NCI-H2227 treated with DMSO at 0.1 percent for 48 hours (cell line): ENCODE results near the gene SNCAIP.
"Not testable (repeated sequence)": the region's sequence is repeated elsewhere in the genome, so short reads cannot be mapped to it uniquely, and the experiment has no call there.

Source experiments
- DNase-seq: peaks from one replicate; lab custom pipeline; 2025; lab: John Stamatoyannopoulos, UW

Gene SNCAIP

GRCh38 chr5:122358372-122358979 lies 46.4 kb downstream of the SNCAIP start:
- no peak for DNase-seq

GRCh38 chr5:122362361-122362760 lies 50.3 kb downstream of the SNCAIP start:
- no peak for DNase-seq

- DNase-seq, result no peak
These were observed 51.6 kb downstream of the SNCAIP start for GRCh38 chr5:122363623-122364022.

GRCh38 chr5:122366501-122366900 lies 54.5 kb downstream of the SNCAIP start:
- DNase-seq, result no peak

- DNase-seq, result no peak
These were observed 55.4 kb downstream of the SNCAIP start for GRCh38 chr5:122367456-122367855.

GRCh38 chr5:122368510-122369251 lies 56.6 kb downstream of the SNCAIP start:
- DNase-seq, result no peak

- no peak for DNase-seq
These were observed 57.3 kb downstream of the SNCAIP start for GRCh38 chr5:122369253-122369815.

DNA sequence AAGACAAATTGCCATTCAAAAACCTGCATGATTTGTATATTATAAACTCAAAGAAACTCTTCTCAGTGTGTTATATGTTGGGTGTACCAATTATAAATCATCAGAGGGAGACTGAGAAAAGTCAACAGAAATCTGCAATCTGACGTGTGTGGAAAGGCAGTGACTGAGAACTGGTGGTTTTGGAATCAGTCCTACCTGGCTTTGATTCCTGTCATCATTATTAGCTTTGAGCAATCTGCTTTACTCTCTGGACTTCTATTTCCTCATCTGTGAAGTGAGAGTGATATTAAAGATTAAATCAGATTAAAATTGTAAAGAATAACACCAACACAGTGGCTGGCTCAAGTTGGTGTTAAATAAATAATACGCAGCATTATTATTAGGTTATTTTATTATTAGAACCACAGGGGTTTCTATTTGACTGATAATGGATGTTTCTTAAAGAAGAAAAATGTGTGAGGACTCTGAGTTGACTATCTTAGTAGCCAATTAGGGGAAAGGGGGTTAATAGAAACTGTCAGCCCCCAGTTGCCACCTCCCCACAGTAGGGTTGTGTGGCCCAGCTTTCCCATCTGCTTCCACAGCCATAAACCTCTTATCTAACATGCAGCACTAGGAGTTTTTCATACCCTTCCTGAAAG lies 59.6 kb downstream of the SNCAIP start:
- no peak for DNase-seq

- DNase-seq, result no peak
These were observed 62.1 kb downstream of the SNCAIP start for GRCh38 chr5:122374110-122374509.

DNA sequence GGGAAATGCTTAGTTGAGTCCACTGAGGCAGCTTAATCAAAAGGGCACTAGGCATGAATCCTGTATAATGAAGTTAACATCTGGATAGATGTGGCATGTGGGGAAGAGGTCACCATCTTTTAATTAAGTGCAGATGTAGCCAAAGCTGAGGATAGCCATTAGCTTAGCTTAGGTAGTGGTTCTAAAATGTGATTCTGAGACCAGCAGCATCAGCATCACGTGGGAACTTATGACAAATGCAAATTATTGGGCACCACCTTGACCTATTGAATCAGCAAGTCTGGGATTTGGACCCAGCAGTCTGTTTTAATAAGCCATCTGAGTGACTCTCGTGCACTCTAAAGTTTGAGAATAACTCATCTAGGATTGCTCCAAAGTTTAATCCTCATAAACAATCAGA lies 63.8 kb downstream of the SNCAIP start:
- no peak for DNase-seq

DNA sequence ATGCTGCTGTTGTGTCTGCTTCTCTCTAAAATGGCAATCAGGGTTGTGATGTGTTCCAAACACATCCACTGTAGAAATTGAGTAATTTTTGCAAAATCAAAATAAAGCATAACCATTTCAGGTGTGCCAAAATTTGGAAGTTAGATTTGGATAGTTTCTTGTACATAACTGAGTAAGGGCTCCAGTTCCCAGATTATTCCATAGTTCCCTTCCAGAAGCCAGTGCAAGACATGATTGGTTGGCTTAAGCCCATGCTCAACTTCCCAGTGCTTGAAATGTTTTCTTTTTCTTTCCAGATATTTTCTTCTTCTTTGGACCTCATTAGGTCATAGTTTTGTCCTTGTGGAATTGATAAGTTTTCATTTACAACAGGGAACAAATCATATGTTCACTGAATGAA lies 64.2 kb downstream of the SNCAIP start:
- DNase-seq, result no peak

DNA sequence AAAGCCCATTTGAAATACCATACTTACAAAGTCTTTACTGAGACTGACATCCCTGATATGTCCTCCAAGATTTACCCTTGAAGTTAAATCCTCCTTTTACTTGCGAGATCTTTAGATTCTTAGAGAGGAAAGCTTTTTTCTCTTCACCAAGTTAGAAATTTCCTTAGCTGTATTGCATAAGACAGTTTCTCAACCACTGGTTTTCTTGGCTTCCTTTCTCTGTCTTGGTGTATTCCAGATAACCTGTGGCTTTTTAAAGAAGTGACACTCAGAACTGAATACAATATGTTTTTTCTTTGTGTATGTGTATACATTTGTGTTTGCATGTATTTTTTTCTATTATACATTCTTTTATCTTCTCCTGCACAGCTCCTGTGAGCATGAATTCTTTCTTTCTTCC lies 65.0 kb downstream of the SNCAIP start:
- no peak for DNase-seq

GRCh38 chr5:122382938-122383337 lies 70.9 kb downstream of the SNCAIP start:
- DNase-seq, result not testable (repeated sequence)

- no peak for DNase-seq
These were observed 72.8 kb downstream of the SNCAIP start for GRCh38 chr5:122384739-122385235.

DNA sequence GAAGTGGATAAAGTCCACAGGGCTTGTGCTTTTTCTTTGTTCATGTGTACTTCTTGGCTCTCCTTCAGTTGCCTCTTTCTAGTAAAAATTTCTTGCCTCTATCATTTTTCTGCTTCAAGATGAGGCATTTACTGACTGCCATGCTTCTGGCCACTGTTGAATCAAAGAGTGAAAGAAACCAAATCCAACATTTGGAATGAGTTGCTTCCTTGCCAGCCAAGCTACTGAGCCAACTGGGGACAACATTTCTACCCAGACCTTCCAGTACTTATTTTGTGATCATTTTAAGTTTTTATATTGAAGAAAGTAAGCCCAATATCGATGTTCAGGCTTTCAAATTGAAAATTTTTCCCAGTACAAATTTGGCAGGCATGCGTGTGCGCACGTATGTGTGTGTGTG lies 73.2 kb downstream of the SNCAIP start:
- DNase-seq, result no peak

- DNase-seq, result no peak
These were observed 73.8 kb downstream of the SNCAIP start for GRCh38 chr5:122385808-122386207.

DNA sequence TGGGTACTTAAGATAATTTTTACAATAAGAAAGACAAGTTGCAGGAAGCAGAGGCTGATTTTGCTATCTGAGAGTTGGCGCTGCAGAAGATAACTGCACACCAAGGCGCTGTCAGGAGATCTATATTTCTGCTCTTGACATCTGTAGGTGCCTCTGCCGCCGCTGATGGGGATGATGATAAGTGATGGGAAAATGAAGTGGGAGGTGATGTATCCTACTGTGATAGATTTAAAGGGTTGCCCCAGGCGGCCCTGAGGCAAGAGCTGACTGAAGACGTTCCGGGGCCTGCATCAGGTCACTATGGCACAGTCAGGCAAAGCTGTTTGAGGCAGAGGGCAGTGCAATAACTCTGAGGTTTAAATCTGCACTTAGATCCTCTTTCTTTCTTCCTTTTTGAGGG lies 78.1 kb downstream of the SNCAIP start:
- DNase-seq, result peak; percentile 51

- no peak for DNase-seq
These were observed 78.7 kb downstream of the SNCAIP start for GRCh38 chr5:122390694-122391093.

GRCh38 chr5:122391621-122392020 lies 79.6 kb downstream of the SNCAIP start:
- no peak for DNase-seq

DNA sequence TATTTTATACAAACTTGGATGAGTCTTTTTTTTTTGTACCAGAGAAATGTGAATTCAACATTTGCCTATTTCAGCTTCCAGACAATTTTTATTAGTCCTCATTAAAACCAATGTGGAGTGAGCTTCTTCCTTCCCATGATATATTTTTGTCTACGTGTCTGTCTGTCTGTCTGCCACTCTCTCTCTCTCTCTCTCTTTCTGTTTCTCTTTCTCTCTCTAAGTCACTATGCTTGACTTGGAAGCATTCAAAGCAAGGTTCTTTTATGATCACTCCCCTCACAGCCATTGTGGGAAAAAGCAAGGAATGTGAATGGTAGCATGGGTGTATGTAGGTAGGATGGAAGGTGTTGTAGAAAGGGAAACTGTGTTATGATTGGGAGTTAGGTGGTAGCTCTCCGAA lies 80.2 kb downstream of the SNCAIP start:
- no peak for DNase-seq

- no peak for DNase-seq
These were observed 80.8 kb downstream of the SNCAIP start for GRCh38 chr5:122392824-122393223.

DNA sequence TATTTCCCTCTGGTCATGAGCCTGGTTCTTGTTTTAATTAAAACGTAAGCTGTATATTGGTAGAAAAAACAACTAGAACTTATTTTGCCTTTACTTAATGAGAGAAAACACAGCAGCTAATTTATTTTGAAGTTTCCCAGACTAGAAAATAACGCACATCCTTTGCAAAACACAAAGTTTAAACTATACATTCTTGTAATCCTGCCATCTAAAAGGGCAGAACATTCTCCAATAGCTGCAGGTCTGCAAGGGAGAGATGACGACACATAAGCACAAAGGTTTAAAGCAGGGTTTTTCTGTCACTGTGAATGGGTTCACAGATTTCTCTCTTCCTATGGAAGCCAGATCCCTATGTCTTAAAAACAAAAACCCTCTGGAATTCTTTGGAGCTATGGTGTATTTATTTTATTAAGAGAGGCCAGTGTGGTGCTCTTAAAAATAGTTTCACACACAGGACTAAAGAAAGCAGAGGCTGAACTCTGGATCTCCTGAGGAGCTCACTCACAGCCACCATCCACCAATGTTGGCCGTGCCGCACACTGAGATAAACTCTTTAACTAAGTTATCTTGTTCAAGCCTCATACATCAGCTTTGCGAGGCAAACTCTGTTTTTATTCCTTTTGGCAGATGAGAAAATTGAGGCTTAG lies 82.4 kb downstream of the SNCAIP start:
- DNase-seq, result no peak
